Transverse colon (tissue), 3 donors: ENCODE measurements around the gene HSDL2.

ENCODE experiments used
- EP300 ChIP-seq: sonication (generic); formaldehyde crosslinking; IDR thresholded peaks from one replicate; pipeline ENCODE4 v1.6.1; 2017; ENCODE audit warnings: antibody characterized with exemption, low read depth
- POLR2A ChIP-seq: fragments of 450-650 bp; IDR thresholded peaks from one replicate; pipeline ENCODE4 v1.6.1; 2016; ENCODE audit warnings: antibody characterized with exemption, mild to moderate bottlenecking, moderate library complexity
- TF ChIP-seq, protein P1 (sequence below), 5 experiments: fragments of 200-600 bp in 3 of 5; fragments of 450-650 bp in 2 of 5; sonication (generic) in 3 of 5; IDR thresholded peaks; 1 replicate in 2 of 5; 2 replicates in 3 of 5; pipeline ENCODE4 v1.5.1; 2016 to 2017; ENCODE audit warnings: antibody characterized with exemption in 5 of 5, inconsistent platforms in 3 of 5, mild to moderate bottlenecking in 2 of 5, moderate library complexity in 1 of 5

- TF ChIP-seq EP300 (no peak), POLR2A (no peak)
- TF ChIP-seq, protein P1, sequence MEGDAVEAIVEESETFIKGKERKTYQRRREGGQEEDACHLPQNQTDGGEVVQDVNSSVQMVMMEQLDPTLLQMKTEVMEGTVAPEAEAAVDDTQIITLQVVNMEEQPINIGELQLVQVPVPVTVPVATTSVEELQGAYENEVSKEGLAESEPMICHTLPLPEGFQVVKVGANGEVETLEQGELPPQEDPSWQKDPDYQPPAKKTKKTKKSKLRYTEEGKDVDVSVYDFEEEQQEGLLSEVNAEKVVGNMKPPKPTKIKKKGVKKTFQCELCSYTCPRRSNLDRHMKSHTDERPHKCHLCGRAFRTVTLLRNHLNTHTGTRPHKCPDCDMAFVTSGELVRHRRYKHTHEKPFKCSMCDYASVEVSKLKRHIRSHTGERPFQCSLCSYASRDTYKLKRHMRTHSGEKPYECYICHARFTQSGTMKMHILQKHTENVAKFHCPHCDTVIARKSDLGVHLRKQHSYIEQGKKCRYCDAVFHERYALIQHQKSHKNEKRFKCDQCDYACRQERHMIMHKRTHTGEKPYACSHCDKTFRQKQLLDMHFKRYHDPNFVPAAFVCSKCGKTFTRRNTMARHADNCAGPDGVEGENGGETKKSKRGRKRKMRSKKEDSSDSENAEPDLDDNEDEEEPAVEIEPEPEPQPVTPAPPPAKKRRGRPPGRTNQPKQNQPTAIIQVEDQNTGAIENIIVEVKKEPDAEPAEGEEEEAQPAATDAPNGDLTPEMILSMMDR (IDR thresholded peaks at IDR 0.05) = no peak
Measured at GRCh38 chr9:112443636-112444035, 63.7 kb downstream of the HSDL2 start.
